Vagina (tissue), 2 donors: ENCODE measurements around the gene WNK2. TPM values are rescaled to one million over a fixed set of nuclear protein-coding genes. Genes with fewer than 3 reads are reported as not detected.

ENCODE experiments used
- DNase-seq, 2 donors: peaks; one replicate each; pipeline ENCODE4 v3.0.0-alpha.2; 2017; ENCODE audit errors: extremely low spot score in 2 of 2
- H3K27ac ChIP-seq: fragments of 200-600 bp; sonication (generic); one replicate; pipeline ENCODE4 v1.5.1; 2019
- H3K27me3 ChIP-seq: fragments of 200-600 bp; sonication (generic); one replicate; pipeline ENCODE4 v1.5.1; 2019
- H3K36me3 ChIP-seq, 2 donors: fragments of 200-600 bp; sonication (generic); one replicate each; pipeline ENCODE4 v1.5.1; 2017 to 2019
- H3K4me1 ChIP-seq: fragments of 200-600 bp; sonication (generic); one replicate; pipeline ENCODE4 v1.5.1; 2019
- H3K4me3 ChIP-seq, 2 donors: fragments of 200-600 bp; sonication (generic); 1 replicate in 1 of 2; 2 replicates in 1 of 2; pipeline ENCODE4 v1.5.1; 2016 to 2019
- H3K9me3 ChIP-seq: fragments of 200-600 bp; sonication (generic); one replicate; pipeline ENCODE4 v1.5.1; 2019
- CTCF ChIP-seq, 3 experiments: fragments of 450-650 bp in 2 of 3; fragments of 200-600 bp in 1 of 3; sonication (generic) in 1 of 3; IDR thresholded peaks; one replicate each; pipeline ENCODE4 v1.5.1; 2017 to 2019; ENCODE audit warnings: antibody characterized with exemption in 3 of 3, mild to moderate bottlenecking in 2 of 3, moderate library complexity in 2 of 3
- POLR2A ChIP-seq, 2 donors: fragments of 450-650 bp; IDR thresholded peaks; one replicate each; pipeline ENCODE4 v1.6.1; 2017; ENCODE audit warnings: antibody characterized with exemption in 2 of 2, mild to moderate bottlenecking in 2 of 2, moderate library complexity in 2 of 2
- POLR2AphosphoS5 ChIP-seq, 2 donors: sonication (generic); formaldehyde crosslinking; IDR thresholded peaks; one replicate each; pipeline ENCODE4 v1.9.0; 2017; ENCODE audit warnings: antibody characterized with exemption in 2 of 2, mild to moderate bottlenecking in 2 of 2, low read depth in 1 of 2; ENCODE audit not compliant: insufficient read depth in 1 of 2
- intact Hi-C: fragments of 100-400 bp; cut with DNase I; formaldehyde crosslinking; loops from one replicate; pipeline ENCODE4 v1.15.1; 2023
- total RNA-seq: library from RNA; depleted of rRNA; stranded (reverse); fragments of >200 nt; gene quantifications from one replicate; pipeline ENCODE4 v1.2.3, GENCODE V29; 2016

WNK2 gene
- total RNA-seq, 1 donor from 2014 or later: 24.8 TPM

GRCh38 chr9:93210324-93210973 lies 26.5 kb downstream of the WNK2 start:
- H3K4me3 ChIP-seq: no peak overlapping the region
- H3K4me1 ChIP-seq: peaks cover 28% of the 10 kb centered on the region

GRCh38 chr9:93210974-93211653 lies 27.2 kb downstream of the WNK2 start:
- TF ChIP-seq POLR2A (IDR thresholded peaks at IDR 0.05) (no peak), CTCF (IDR thresholded peaks at IDR 0.05) (no peak), POLR2AphosphoS5 (IDR thresholded peaks at IDR 0.05; ENCODE audit: insufficient read depth in 1 of 2, low read depth in 1 of 2) (no peak)
- peaks cover 22% of the 10 kb centered on the region for H3K4me1 ChIP-seq
- DNase-seq: no peak
- no peak overlapping the region for H3K4me3 ChIP-seq
- H3K27me3 ChIP-seq: no peaks in the 10 kb centered on the region
- H3K27ac ChIP-seq: no peak overlapping the region
- no peaks in the 10 kb centered on the region for H3K9me3 ChIP-seq
- no peaks in the 10 kb centered on the region for H3K36me3 ChIP-seq
- intact Hi-C loops: no loop called here

More at GRCh38 chr9:93210324-93210973, 26.5 kb downstream of the WNK2 start:
- Histone ChIP-seq H3K27ac (no peak overlapping the region), H3K27me3 (no peaks in the 10 kb centered on the region), H3K9me3 (no peaks in the 10 kb centered on the region), H3K36me3 (no peaks in the 10 kb centered on the region)
- intact Hi-C loops: no loop called here
- TF ChIP-seq POLR2AphosphoS5 (IDR thresholded peaks at IDR 0.05; ENCODE audit: insufficient read depth in 1 of 2, low read depth in 1 of 2) (no peak), POLR2A (IDR thresholded peaks at IDR 0.05) (no peak), CTCF (IDR thresholded peaks at IDR 0.05) (no peak)
- no peak for DNase-seq

- Histone ChIP-seq H3K4me3 (no peak overlapping the region), H3K27ac (no peak overlapping the region), H3K4me1 (peaks cover 16% of the 10 kb centered on the region), H3K9me3 (no peaks in the 10 kb centered on the region), H3K27me3 (no peaks in the 10 kb centered on the region), H3K36me3 (no peaks in the 10 kb centered on the region)
- intact Hi-C loops: no loop called here
- TF ChIP-seq POLR2AphosphoS5 (IDR thresholded peaks at IDR 0.05; ENCODE audit: insufficient read depth in 1 of 2, low read depth in 1 of 2) (no peak), CTCF (IDR thresholded peaks at IDR 0.05) (no peak), POLR2A (IDR thresholded peaks at IDR 0.05) (no peak)
- no peak for DNase-seq
Observed at GRCh38 chr9:93211654-93212001, 27.7 kb downstream of the WNK2 start.

- intact Hi-C loops: no loop called here
- no peaks in the 10 kb centered on the region for H3K36me3 ChIP-seq
- TF ChIP-seq POLR2AphosphoS5 (IDR thresholded peaks at IDR 0.05; ENCODE audit: insufficient read depth in 1 of 2, low read depth in 1 of 2) (no peak), POLR2A (IDR thresholded peaks at IDR 0.05) (no peak), CTCF (IDR thresholded peaks at IDR 0.05) (no peak)
- no peak overlapping the region for H3K4me3 ChIP-seq
- H3K9me3 ChIP-seq: no peaks in the 10 kb centered on the region
- H3K27ac ChIP-seq: no peak overlapping the region
- no peaks in the 10 kb centered on the region for H3K27me3 ChIP-seq
- peaks cover 11% of the 10 kb centered on the region for H3K4me1 ChIP-seq
- DNase-seq: no peak
Observed at GRCh38 chr9:93212409-93212808, 28.5 kb downstream of the WNK2 start.

GRCh38 chr9:93216073-93216365 lies 32.1 kb downstream of the WNK2 start:
- no peak for TF ChIP-seq POLR2A (IDR thresholded peaks at IDR 0.05)
- H3K9me3 ChIP-seq: no peaks in the 10 kb centered on the region
- H3K4me1 ChIP-seq: no peaks in the 10 kb centered on the region
- no peaks in the 10 kb centered on the region for H3K36me3 ChIP-seq
- no peaks in the 10 kb centered on the region for H3K27me3 ChIP-seq
- intact Hi-C loops: no loop called here
- H3K27ac ChIP-seq: no peak overlapping the region
- no peak overlapping the region for H3K4me3 ChIP-seq
- no peak for DNase-seq
